ENCODE data around the gene SMG6.

GRCh38 chr17:2044263-2044894, 259.2 kb downstream of the SMG6 start:
- no peak for TF ChIP-seq POLR2A (IDR thresholded peaks at IDR 0.05; ENCODE audit: low read length)
- TF ChIP-seq GATA1 (IDR thresholded peaks at IDR 0.05; ENCODE audit: low read depth, low read length): no peak

Measured in erythroblast (primary cell).